ENCODE data around the gene ETV2.
A peak's percentile ranks its signal among the peaks of the same experiment; 100 is the strongest.
"Not testable (repeated sequence)": the region's sequence is repeated elsewhere in the genome, so short reads cannot be mapped to it uniquely, and the experiment has no call there.

ETV2 gene

GRCh38 chr19:35669974-35670373, 28.4 kb downstream of the ETV2 start:
- no peaks in the 10 kb centered on the region for H3K9me3 ChIP-seq (ENCODE audit: control insufficient read depth, low read length)
- no peak overlapping the region for H3K9ac ChIP-seq (ENCODE audit: low read length)
- H3K36me3 ChIP-seq (ENCODE audit: control insufficient read depth, insufficient read depth, low read length) = no peaks in the 10 kb centered on the region
- H3K27me3 ChIP-seq (ENCODE audit: control insufficient read depth, insufficient read depth, low read length) = peaks cover 28% of the 10 kb centered on the region
- H3K4me3 ChIP-seq (ENCODE audit: low read length) = no peak overlapping the region
- H3K4me1 ChIP-seq (ENCODE audit: control insufficient read depth, insufficient read depth, low read length) = no peaks in the 10 kb centered on the region

- Histone ChIP-seq H3K36me3 (ENCODE audit: control insufficient read depth, insufficient read depth, low read length) (no peaks in the 10 kb centered on the region), H3K4me1 (ENCODE audit: control insufficient read depth, insufficient read depth, low read length) (no peaks in the 10 kb centered on the region), H3K4me3 (ENCODE audit: low read length) (no peak overlapping the region), H3K9ac (ENCODE audit: low read length) (no peak overlapping the region), H3K27me3 (ENCODE audit: control insufficient read depth, insufficient read depth, low read length) (peaks cover 28% of the 10 kb centered on the region), H3K9me3 (ENCODE audit: control insufficient read depth, low read length) (no peaks in the 10 kb centered on the region)
These were observed 29.1 kb downstream of the ETV2 start for GRCh38 chr19:35670686-35671085.

GRCh38 chr19:35671818-35672217, 30.3 kb downstream of the ETV2 start:
- Histone ChIP-seq H3K27me3 (ENCODE audit: control insufficient read depth, insufficient read depth, low read length) (peaks cover 28% of the 10 kb centered on the region), H3K36me3 (ENCODE audit: control insufficient read depth, insufficient read depth, low read length) (no peaks in the 10 kb centered on the region), H3K9ac (ENCODE audit: low read length) (no peak overlapping the region), H3K9me3 (ENCODE audit: control insufficient read depth, low read length) (no peaks in the 10 kb centered on the region), H3K4me1 (ENCODE audit: control insufficient read depth, insufficient read depth, low read length) (no peaks in the 10 kb centered on the region), H3K4me3 (ENCODE audit: low read length) (no peak overlapping the region)

- H3K9ac ChIP-seq (ENCODE audit: low read length) = no peak overlapping the region
- H3K27me3 ChIP-seq (ENCODE audit: control insufficient read depth, insufficient read depth, low read length) = peaks cover 28% of the 10 kb centered on the region
- peak overlapping the region; percentile 4 for H3K4me3 ChIP-seq (ENCODE audit: low read length)
- H3K36me3 ChIP-seq (ENCODE audit: control insufficient read depth, insufficient read depth, low read length) = no peaks in the 10 kb centered on the region
- no peaks in the 10 kb centered on the region for H3K9me3 ChIP-seq (ENCODE audit: control insufficient read depth, low read length)
- H3K4me1 ChIP-seq (ENCODE audit: control insufficient read depth, insufficient read depth, low read length) = no peaks in the 10 kb centered on the region
These were observed 31.7 kb downstream of the ETV2 start for GRCh38 chr19:35673121-35673804.

GRCh38 chr19:35675589-35676140, 34.1 kb downstream of the ETV2 start:
- Histone ChIP-seq H3K9ac (ENCODE audit: low read length) (no peak overlapping the region), H3K9me3 (ENCODE audit: control insufficient read depth, low read length) (no peaks in the 10 kb centered on the region), H3K27me3 (ENCODE audit: control insufficient read depth, insufficient read depth, low read length) (peaks cover 19% of the 10 kb centered on the region), H3K4me3 (ENCODE audit: low read length) (no peak overlapping the region), H3K4me1 (ENCODE audit: control insufficient read depth, insufficient read depth, low read length) (no peaks in the 10 kb centered on the region), H3K36me3 (ENCODE audit: control insufficient read depth, insufficient read depth, low read length) (no peaks in the 10 kb centered on the region)

GRCh38 chr19:35689836-35690235, 48.3 kb downstream of the ETV2 start:
- no peaks in the 10 kb centered on the region for H3K9me3 ChIP-seq (ENCODE audit: control insufficient read depth, low read length)
- no peak overlapping the region for H3K4me3 ChIP-seq (ENCODE audit: low read length)
- H3K4me1 ChIP-seq (ENCODE audit: control insufficient read depth, insufficient read depth, low read length) = no peaks in the 10 kb centered on the region
- no peaks in the 10 kb centered on the region for H3K27me3 ChIP-seq (ENCODE audit: control insufficient read depth, insufficient read depth, low read length)
- H3K9ac ChIP-seq (ENCODE audit: low read length) = no peak overlapping the region
- no peaks in the 10 kb centered on the region for H3K36me3 ChIP-seq (ENCODE audit: control insufficient read depth, insufficient read depth, low read length)

GRCh38 chr19:35691106-35691505, 49.6 kb downstream of the ETV2 start:
- H3K36me3 ChIP-seq (ENCODE audit: control insufficient read depth, insufficient read depth, low read length); H3K4me3 ChIP-seq (ENCODE audit: low read length); H3K9ac ChIP-seq (ENCODE audit: low read length); H3K4me1 ChIP-seq (ENCODE audit: control insufficient read depth, insufficient read depth, low read length); H3K27me3 ChIP-seq (ENCODE audit: control insufficient read depth, insufficient read depth, low read length); H3K9me3 ChIP-seq (ENCODE audit: control insufficient read depth, low read length): not testable (repeated sequence)

- Histone ChIP-seq H3K9me3 (ENCODE audit: control insufficient read depth, low read length) (no peaks in the 10 kb centered on the region), H3K36me3 (ENCODE audit: control insufficient read depth, insufficient read depth, low read length) (no peaks in the 10 kb centered on the region), H3K4me3 (ENCODE audit: low read length) (no peak overlapping the region), H3K27me3 (ENCODE audit: control insufficient read depth, insufficient read depth, low read length) (no peaks in the 10 kb centered on the region), H3K9ac (ENCODE audit: low read length) (no peak overlapping the region), H3K4me1 (ENCODE audit: control insufficient read depth, insufficient read depth, low read length) (no peaks in the 10 kb centered on the region)
These were observed 50.5 kb downstream of the ETV2 start for GRCh38 chr19:35692010-35692409.

- Histone ChIP-seq H3K36me3 (ENCODE audit: control insufficient read depth, insufficient read depth, low read length) (no peaks in the 10 kb centered on the region), H3K4me1 (ENCODE audit: control insufficient read depth, insufficient read depth, low read length) (no peaks in the 10 kb centered on the region), H3K27me3 (ENCODE audit: control insufficient read depth, insufficient read depth, low read length) (no peaks in the 10 kb centered on the region), H3K9me3 (ENCODE audit: control insufficient read depth, low read length) (no peaks in the 10 kb centered on the region), H3K9ac (ENCODE audit: low read length) (no peak overlapping the region), H3K4me3 (ENCODE audit: low read length) (no peak overlapping the region)
These were observed 51.9 kb downstream of the ETV2 start for GRCh38 chr19:35693422-35693821.

GRCh38 chr19:35693835-35694599, 52.5 kb downstream of the ETV2 start:
- H3K9me3 ChIP-seq (ENCODE audit: control insufficient read depth, low read length) = no peaks in the 10 kb centered on the region
- H3K4me3 ChIP-seq (ENCODE audit: low read length) = no peak overlapping the region
- no peak overlapping the region for H3K9ac ChIP-seq (ENCODE audit: low read length)
- no peaks in the 10 kb centered on the region for H3K27me3 ChIP-seq (ENCODE audit: control insufficient read depth, insufficient read depth, low read length)
- H3K4me1 ChIP-seq (ENCODE audit: control insufficient read depth, insufficient read depth, low read length) = no peaks in the 10 kb centered on the region
- H3K36me3 ChIP-seq (ENCODE audit: control insufficient read depth, insufficient read depth, low read length) = no peaks in the 10 kb centered on the region
